Activated CD4-positive, CD25-positive, alpha-beta regulatory T cell treated with anti-CD3 and anti-CD28 coated beads, Interleukin-2, amount 50 U/mL, for 72 hours (primary cell): ENCODE data around the gene GRAMD2B.
A peak's percentile ranks its signal among the peaks of the same experiment; 100 is the strongest.
"Not testable (repeated sequence)": the region's sequence is repeated elsewhere in the genome, so short reads cannot be mapped to it uniquely, and the experiment has no call there.

Experiments used
- DNase-seq: peaks from one replicate; pipeline ENCODE4 v3.0.0; 2021

The GRAMD2B gene

GRCh38 chr5:126414874-126415502, 8.2 kb upstream of the GRAMD2B start:
- DNase-seq = no peak

DNA sequence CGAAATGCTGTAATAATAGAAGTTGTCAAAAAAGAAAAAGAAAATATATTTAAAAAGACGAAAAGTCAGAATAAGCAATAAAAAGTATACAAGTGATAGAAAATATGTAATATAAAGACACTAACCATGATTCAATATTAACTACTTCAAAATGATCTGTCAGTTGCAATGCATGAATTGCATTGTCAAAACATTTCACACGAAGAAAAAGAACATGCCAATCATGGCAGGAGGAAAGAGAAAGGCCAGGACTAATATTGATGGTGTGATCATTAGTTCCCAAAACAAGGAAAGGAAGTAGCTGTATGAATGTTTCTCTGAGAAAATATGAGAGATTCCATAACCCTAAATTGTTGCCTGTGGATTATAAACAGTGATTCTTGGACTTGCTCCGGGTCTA, 7.4 kb upstream of the GRAMD2B start:
- DNase-seq = no peak

DNA sequence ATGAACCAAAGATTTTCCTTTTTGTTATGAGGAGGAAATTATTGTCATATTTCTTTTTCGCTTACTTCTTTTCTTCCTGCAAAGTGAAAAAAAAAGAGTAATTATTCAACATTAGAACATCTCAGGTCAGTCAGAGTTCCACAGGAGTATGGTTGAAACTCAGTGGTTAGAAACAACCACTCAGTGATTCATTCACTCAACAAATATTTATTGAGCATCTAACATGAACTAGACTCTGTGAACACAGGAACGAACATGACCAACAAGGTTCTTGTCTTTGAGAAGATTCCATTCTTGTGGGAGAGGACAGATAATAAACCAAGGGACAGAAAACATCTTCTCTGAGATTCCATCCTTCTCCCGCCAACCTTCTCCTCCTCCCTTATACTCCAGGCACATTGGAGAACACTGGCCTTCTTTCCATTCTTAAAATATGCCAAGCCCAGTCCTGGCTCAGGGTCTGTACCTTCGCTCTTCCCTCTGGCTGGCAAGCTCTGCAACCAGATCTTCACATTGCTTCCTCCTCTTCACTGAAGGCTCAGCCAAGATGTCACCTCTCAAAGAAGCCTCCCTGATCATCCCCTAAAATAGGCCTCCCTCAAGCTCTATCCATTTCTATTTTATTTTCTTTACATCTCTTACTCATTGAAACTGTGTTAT, 6.8 kb upstream of the GRAMD2B start:
- DNase-seq = no peak

GRCh38 chr5:126417178-126417577, 6.0 kb upstream of the GRAMD2B start:
- DNase-seq = no peak

DNA sequence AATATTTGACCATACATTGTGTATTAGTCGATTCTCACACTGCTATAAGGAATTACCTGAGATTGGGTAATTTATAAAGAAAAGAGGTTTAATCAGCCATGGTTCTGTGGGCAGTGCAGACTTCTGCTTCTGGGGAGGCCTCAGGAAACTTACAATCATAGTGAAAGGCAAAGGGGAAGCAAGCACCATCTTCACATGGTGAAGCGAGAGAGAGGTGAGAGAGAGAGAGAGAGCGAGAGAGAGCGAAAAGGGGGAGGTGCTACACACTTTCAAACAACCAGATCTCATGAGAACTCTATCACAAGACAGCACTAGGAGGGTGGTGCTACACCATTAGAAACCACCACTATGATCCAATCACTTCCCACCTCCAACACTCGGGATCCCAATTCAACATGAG, 4.1 kb upstream of the GRAMD2B start:
- DNase-seq = no peak

DNA sequence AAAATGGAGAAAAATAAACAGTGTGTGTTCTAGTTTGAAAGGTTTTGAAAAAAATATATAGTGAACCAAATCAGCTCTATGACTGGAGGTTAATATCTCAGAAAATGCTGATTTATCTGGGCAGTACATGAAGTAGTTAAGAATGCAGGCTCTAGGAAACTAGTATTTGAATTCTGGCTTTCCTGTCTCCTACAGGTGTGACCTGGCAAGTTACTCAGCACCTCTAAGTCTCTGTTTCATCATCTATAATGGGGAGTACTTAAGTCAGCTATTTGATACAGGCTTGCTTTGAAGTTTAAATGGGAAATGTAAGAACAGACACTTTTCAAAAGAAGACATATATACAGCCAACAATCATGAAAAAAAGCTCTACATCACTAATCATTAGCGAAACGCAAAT, 5.2 kb downstream of the GRAMD2B start:
- no peak for DNase-seq

- no peak for DNase-seq
Measured at GRCh38 chr5:126430631-126431030, 7.4 kb downstream of the GRAMD2B start.

DNA sequence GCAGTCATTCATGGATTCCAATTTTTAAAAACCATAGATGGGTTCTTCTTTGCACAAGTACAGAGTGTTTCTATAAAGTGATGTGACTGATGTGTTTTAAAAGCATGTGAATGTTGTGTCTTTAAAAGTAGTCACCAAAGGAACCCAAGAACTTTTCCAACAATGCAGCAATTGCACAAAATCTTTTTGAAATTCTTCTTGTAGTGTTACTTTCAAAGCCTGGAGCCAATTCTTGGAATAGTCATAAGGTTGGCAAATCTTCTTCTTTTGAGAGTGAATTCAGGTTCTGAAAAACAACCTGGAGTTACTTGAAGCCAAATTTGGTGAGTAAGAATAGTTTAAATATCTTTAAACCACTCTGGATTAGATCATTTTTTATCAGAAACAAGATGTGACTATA, 10.5 kb downstream of the GRAMD2B start:
- no peak for DNase-seq

DNA sequence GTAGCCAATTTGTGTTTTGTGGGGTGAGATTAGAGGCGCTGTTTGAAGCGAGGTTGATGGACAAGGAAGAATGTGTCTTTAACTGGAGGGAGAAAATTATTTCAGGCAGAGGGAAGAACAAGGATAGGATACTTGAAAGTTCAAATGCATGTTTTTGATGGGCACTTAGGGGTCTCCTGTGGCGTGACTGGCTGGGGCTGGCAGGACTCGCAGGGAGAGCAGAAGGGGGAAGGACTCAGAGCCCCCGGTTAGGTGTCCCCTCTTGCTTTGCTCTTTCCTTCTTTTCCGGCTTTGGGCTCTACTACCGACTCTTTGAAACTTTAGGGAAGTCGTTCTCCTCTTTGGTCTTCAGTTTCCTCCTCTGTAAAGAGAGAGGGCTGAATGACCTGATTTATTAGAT, 12.1 kb downstream of the GRAMD2B start:
- no peak for DNase-seq

DNA sequence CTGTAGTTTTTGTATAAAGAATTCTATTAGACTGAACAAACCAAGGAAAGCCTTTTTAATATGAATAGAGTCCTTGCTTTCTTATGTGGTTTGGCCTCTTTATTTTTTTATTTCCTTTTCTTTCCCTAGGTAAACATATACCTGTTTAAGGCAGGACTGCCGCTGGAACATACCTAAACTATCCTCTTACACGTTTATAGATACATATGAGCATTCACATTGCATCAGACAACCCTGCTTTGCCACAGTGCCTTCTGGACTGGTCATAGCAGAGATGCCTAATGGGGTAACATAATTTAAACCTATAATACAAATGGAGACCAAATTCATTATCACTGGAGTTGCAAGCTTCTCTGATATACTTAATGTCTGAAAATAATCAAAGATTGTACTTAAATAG, 12.5 kb downstream of the GRAMD2B start:
- no peak for DNase-seq

DNA sequence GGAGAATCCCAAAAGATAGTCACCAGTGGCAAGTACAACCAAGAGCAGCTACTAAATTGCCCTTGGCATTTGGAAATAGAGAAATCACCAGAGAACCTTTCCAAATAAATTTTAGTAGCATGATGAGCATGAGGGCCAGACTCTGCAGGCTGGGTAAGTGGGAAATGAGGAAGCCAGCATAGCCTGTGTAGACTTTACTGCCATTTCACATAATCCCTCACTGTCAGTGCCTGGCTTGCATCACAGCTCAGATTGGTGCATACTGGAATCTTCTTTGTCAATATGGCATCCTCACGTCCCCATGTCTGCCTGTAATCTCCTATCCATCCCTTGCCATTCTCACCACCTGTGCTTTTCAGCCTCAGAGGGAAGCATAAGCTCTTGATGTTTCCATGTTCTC, 14.5 kb downstream of the GRAMD2B start:
- no peak for DNase-seq

DNA sequence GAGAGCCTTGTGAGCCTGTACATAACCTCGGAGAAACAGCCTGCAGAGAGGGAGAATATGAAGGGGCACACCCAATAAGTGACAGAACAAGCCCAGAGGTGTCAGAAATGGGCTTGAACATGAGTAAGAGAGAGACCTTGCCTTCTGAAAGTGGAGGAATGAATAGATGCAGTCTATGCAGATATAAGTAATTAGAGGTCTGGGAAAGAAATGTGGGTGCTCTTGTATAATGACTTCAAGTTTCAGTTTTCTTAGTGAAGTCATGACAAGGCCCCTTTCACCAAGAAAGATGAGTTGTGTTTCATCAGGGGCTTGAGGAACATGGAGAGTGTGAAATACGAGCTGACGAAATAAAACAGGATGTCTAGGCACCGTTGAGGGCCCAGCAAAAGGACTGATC, 15.1 kb downstream of the GRAMD2B start:
- DNase-seq = no peak

- DNase-seq = no peak
Measured at GRCh38 chr5:126438868-126439267, 15.7 kb downstream of the GRAMD2B start.

GRCh38 chr5:126439724-126440123, 16.5 kb downstream of the GRAMD2B start:
- DNase-seq = not testable (repeated sequence)

DNA sequence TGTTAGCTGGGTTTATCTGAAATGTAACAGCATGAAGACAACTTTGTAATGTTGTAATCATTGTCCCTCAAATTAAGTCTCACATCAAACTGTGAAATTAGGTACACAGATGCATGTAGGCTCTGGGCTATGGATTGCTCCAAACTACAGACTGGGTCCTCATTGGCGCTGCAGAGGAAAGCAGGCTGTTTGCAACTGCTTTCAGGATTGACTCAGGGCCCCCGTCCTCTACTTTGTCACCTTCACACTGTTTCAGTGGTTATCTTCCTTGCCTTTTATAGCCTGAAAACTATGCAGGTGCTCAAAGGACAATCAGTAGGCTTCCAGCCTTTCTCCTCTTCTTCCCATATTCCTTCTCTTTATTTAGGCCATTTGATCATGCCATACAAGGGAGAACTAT, 18.0 kb downstream of the GRAMD2B start:
- DNase-seq = no peak

GRCh38 chr5:126443374-126443851, 20.2 kb downstream of the GRAMD2B start:
- DNase-seq = no peak

DNA sequence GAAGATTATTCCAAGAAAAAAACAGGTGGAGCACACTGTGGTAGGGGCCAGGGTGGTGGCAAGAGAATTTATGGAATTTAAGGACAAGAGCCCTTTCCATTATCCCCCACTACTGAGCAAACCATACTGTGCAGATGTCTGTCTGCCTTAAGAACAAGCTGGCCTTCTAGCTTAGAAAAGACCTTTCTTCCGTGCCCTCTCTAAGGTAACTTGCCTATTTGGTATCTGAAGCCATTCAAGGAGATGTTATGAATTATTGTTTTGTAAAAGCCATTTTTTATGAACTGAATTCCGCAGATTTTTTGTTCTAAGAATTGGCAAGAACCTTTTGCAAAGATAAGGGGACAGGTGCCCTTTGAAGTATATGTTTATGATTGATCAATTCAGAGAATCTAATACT, 20.9 kb downstream of the GRAMD2B start:
- no peak for DNase-seq

DNA sequence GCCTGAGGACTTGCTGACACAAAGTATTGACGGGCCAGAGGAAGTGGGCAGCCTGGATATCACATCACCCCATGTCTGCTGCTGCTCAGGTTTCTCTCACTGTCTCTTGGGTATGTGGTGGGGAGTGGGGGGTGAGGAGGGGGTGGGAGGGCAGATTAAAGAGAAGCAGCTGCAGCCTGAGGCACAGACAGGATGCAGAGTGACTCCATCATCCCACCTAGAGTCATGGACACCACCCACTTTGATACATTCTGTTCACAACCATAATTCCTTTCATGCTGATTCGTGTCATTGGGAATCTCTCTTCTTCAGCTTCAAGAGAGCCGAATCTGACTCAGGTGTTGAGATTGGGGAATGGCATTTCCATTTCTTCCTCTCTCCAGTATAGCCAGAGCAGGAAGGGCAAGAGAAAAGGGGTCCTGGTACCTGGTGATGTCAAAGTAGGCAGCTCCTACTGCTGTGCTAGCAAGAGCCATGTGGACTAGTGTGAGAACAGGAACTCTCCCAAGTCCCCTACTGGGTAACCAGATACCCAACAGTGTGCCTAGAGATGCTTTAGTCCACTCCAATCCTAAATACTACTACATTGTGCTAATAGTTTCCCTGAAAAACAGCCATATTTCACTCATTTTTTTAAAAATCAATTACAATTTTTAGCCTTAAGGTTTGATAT, 22.4 kb downstream of the GRAMD2B start:
- no peak for DNase-seq

- DNase-seq = peak; percentile 41
Measured at GRCh38 chr5:126446498-126447224, 23.5 kb downstream of the GRAMD2B start.

DNA sequence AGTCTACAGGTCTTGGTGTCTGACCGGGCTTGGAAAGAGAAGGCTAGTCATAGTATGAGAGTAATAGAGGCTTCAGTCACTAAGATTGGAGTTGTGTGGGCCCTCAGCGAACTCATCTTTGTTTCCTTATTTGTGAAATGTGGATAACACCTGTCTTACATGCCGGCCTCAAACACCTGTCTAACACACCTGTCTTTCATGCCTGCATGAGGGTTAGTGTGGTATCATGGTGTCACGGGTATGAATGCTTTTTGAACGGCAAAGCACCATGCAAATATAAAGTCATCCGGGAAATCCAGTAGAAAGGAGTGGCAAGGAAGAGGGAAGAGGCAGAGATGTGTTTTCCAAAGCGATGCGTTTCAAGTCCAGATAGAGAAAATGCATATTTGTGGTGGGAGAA, 25.5 kb downstream of the GRAMD2B start:
- DNase-seq = no peak

- DNase-seq = peak; percentile 46
Measured at GRCh38 chr5:126449751-126450271, 26.6 kb downstream of the GRAMD2B start.

DNA sequence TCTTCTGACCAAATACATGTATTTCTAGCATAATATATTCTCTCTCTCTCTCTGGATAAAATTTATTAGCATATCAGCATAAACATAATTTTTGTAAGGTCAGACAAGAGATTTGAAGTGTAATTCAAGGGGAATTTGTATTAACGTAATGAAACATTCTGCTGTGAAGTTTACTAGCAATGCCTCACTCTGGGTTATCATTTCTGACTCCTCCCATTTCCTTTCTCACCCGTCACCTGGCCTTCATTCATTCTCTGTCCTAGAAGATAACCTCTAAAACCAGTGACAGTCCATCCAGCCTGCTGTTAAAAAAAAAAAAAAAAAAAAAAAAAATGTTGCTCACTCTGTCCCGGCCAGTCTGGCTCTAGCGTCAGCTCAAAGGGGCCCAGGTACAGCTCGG, 27.1 kb downstream of the GRAMD2B start:
- no peak for DNase-seq

GRCh38 chr5:126450907-126451306, 27.7 kb downstream of the GRAMD2B start:
- DNase-seq = no peak
